Loucy (cell line): ENCODE results near the gene TAS2R39.

Source experiments
- H2AFZ ChIP-seq: fragments of 200-600 bp; sonication (generic); 2 replicates; pipeline ENCODE4 v1.6.0; 2016; ENCODE audit warnings: antibody characterized with exemption, mild to moderate bottlenecking, low read length, moderate library complexity
- H3F3A ChIP-seq: fragments of 200-600 bp; 2 replicates; pipeline ENCODE4 v1.6.0; 2016; ENCODE audit warnings: antibody characterized with exemption, low read depth, mild to moderate bottlenecking
- H3K27me3 ChIP-seq: fragments of 200-600 bp; sonication (generic); 2 replicates; pipeline ENCODE4 v1.6.1; 2014; ENCODE audit warnings: low read length, mild to moderate bottlenecking; ENCODE audit not compliant: insufficient read depth, poor library complexity, severe bottlenecking
- H3K36me3 ChIP-seq: fragments of 200-600 bp; sonication (generic); 2 replicates; pipeline ENCODE4 v1.6.1; 2016; ENCODE audit warnings: low read length; ENCODE audit not compliant: insufficient read depth
- H3K4me1 ChIP-seq: fragments of 200-600 bp; sonication (generic); 2 replicates; pipeline ENCODE4 v1.5.1; 2014; ENCODE audit warnings: low read length, mild to moderate bottlenecking; ENCODE audit not compliant: insufficient read depth, poor library complexity, severe bottlenecking
- H3K4me2 ChIP-seq: fragments of 200-600 bp; sonication (generic); 2 replicates; pipeline ENCODE4 v1.6.0; 2014; ENCODE audit warnings: antibody characterized with exemption, low read length, low read depth, mild to moderate bottlenecking; ENCODE audit not compliant: poor library complexity, severe bottlenecking
- H3K4me3 ChIP-seq: fragments of 200-600 bp; sonication (generic); 2 replicates; pipeline ENCODE4 v1.5.1; 2014; ENCODE audit warnings: low read length, mild to moderate bottlenecking, mixed read lengths; ENCODE audit not compliant: poor library complexity, severe bottlenecking
- H3K79me2 ChIP-seq: fragments of 200-600 bp; sonication (generic); 2 replicates; pipeline ENCODE4 v1.6.1; 2014; ENCODE audit warnings: low read length; ENCODE audit not compliant: insufficient read depth
- H3K9ac ChIP-seq: fragments of 200-600 bp; sonication (generic); 2 replicates; pipeline ENCODE4 v1.6.0; 2014; ENCODE audit warnings: mild to moderate bottlenecking, low read depth, low read length, moderate library complexity; ENCODE audit not compliant: poor library complexity, severe bottlenecking
- H3K9me2 ChIP-seq: fragments of 200-600 bp; sonication (generic); replicated peaks from 2 replicates; pipeline ENCODE4 v1.6.1; 2016; ENCODE audit warnings: low read depth, low read length, mixed read lengths
- H3K9me3 ChIP-seq: fragments of 200-600 bp; sonication (generic); 2 replicates; pipeline ENCODE4 v1.6.1; 2014; ENCODE audit warnings: mild to moderate bottlenecking, antibody characterized with exemption, low read length, low read depth; ENCODE audit not compliant: insufficient read depth
- H4K20me1 ChIP-seq: fragments of 200-600 bp; sonication (generic); 2 replicates; pipeline ENCODE4 v1.6.0; 2014; ENCODE audit warnings: antibody characterized with exemption, low read length, mild to moderate bottlenecking; ENCODE audit not compliant: insufficient read depth, poor library complexity, severe bottlenecking
- CTCF ChIP-seq: fragments of 200-600 bp; sonication (generic); conservative IDR thresholded peaks from 2 replicates; pipeline ENCODE4 v1.5.1; 2014; ENCODE audit warnings: mild to moderate bottlenecking, antibody characterized with exemption, low read length
- EZH2phosphoT487 ChIP-seq: fragments of 200-600 bp; IDR thresholded peaks from 2 replicates; pipeline ENCODE4 v1.6.1; 2018; ENCODE audit warnings: antibody characterized with exemption, mild to moderate bottlenecking, moderate library complexity, borderline replicate concordance

TAS2R39 gene

GRCh38 chr7:143214789-143215679, 31.8 kb downstream of the TAS2R39 start:
- no peak overlapping the region for H3K9ac ChIP-seq
- H3K4me3 ChIP-seq, result no peak overlapping the region
- TF ChIP-seq EZH2phosphoT487 (no peak), CTCF (peak; percentile 100)
- H3K4me1 ChIP-seq, result peaks cover 5% of the 10 kb centered on the region
- no peaks in the 10 kb centered on the region for H3K27me3 ChIP-seq
- H3F3A ChIP-seq, result no peaks in the 10 kb centered on the region
- peaks cover 7% of the 10 kb centered on the region; the same call in 1 of the 2 replicates for H3K9me3 ChIP-seq
- H4K20me1 ChIP-seq, result no peaks in the 10 kb centered on the region
- no peak overlapping the region for H3K4me2 ChIP-seq
- H2AFZ ChIP-seq, result no peak overlapping the region
- no peaks in the 10 kb centered on the region for H3K9me2 ChIP-seq
- no peaks in the 10 kb centered on the region for H3K79me2 ChIP-seq
- H3K36me3 ChIP-seq, result no peaks in the 10 kb centered on the region

- Histone ChIP-seq H3K9ac (no peak overlapping the region), H3K36me3 (no peaks in the 10 kb centered on the region), H3K4me1 (peaks cover 5% of the 10 kb centered on the region), H3F3A (no peaks in the 10 kb centered on the region), H3K9me2 (no peaks in the 10 kb centered on the region), H3K9me3 (peaks cover 7% of the 10 kb centered on the region; the same call in 1 of the 2 replicates), H4K20me1 (no peaks in the 10 kb centered on the region), H3K4me3 (no peak overlapping the region), H3K27me3 (no peaks in the 10 kb centered on the region), H3K79me2 (no peaks in the 10 kb centered on the region), H2AFZ (no peak overlapping the region), H3K4me2 (no peak overlapping the region)
- no peak for TF ChIP-seq EZH2phosphoT487
- TF ChIP-seq CTCF, result no peak
Measured at GRCh38 chr7:143216151-143216550, 32.9 kb downstream of the TAS2R39 start.

GRCh38 chr7:143216686-143217085, 33.5 kb downstream of the TAS2R39 start:
- H2AFZ ChIP-seq, result no peak overlapping the region
- peaks cover 5% of the 10 kb centered on the region for H3K4me1 ChIP-seq
- no peaks in the 10 kb centered on the region for H3K9me2 ChIP-seq
- H3K4me2 ChIP-seq, result no peak overlapping the region
- H3K9ac ChIP-seq, result no peak overlapping the region
- peaks cover 4% of the 10 kb centered on the region; the same call in 1 of the 2 replicates for H3K9me3 ChIP-seq
- no peak overlapping the region for H3K4me3 ChIP-seq
- H3K36me3 ChIP-seq, result no peaks in the 10 kb centered on the region
- H3K27me3 ChIP-seq, result no peaks in the 10 kb centered on the region
- no peaks in the 10 kb centered on the region for H3F3A ChIP-seq
- TF ChIP-seq CTCF (no peak), EZH2phosphoT487 (no peak)
- H4K20me1 ChIP-seq, result no peaks in the 10 kb centered on the region
- H3K79me2 ChIP-seq, result no peaks in the 10 kb centered on the region
